ENCODE data around the gene CHD3. TPM values are rescaled to one million over a fixed set of nuclear protein-coding genes. Genes with fewer than 3 reads are reported as not detected.
A peak's percentile ranks its signal among the peaks of the same experiment; 100 is the strongest.

Gene CHD3
- polyA plus RNA-seq, 1 experiment = 49.1 TPM

GRCh38 chr17:7843536-7844291 lies 44.9 kb upstream of the CHD3 start:
- peaks cover 23% of the 10 kb centered on the region for H3K36me3 ChIP-seq (ENCODE audit: control insufficient read depth, insufficient read depth, low read length)
- no peak for TF ChIP-seq CTCF (IDR thresholded peaks at IDR 0.05; ENCODE audit: insufficient read depth, low read depth, low read length)
- DNase-seq (ENCODE audit: low read depth) = no peak
- ChIA-PET POLR2A (interaction anchor here (0.9 to 1.0 kb wide), 2 partner anchors 14 to 42 kb away, joined by 3 to 4 read pairs; partner anchors contain the start of genes CYB5D1 and NAA38), CTCF (interaction anchor here (0.9 to 1.1 kb wide), 3 partner anchors 9 to 100 kb away, joined by 3 to 5 read pairs (median 4); no protein-coding TSS in a partner anchor)
- H3K27me3 ChIP-seq (ENCODE audit: control insufficient read depth, insufficient read depth, low read length) = no peaks in the 10 kb centered on the region
- H3K4me3 ChIP-seq (ENCODE audit: low read depth, low read length) = peak overlapping the region; percentile 68

- peak overlapping the region; percentile 68 for H3K4me3 ChIP-seq (ENCODE audit: low read depth, low read length)
- no peak for TF ChIP-seq CTCF (IDR thresholded peaks at IDR 0.05; ENCODE audit: insufficient read depth, low read depth, low read length)
- CTCF ChIA-PET = interaction anchor here (1.0 to 3.1 kb wide), 6 partner anchors 10 to 157 kb away, joined by 3 to 17 read pairs (median 4); partner anchors contain the start of genes KDM6B and TP53
- H3K36me3 ChIP-seq (ENCODE audit: control insufficient read depth, insufficient read depth, low read length) = peaks cover 29% of the 10 kb centered on the region
- POLR2A ChIA-PET = interaction anchor here (0.5 to 0.6 kb wide), 2 partner anchors 8 to 11 kb away, joined by 3 to 7 read pairs; no protein-coding TSS in a partner anchor
- H3K27me3 ChIP-seq (ENCODE audit: control insufficient read depth, insufficient read depth, low read length) = no peaks in the 10 kb centered on the region
- no peak for DNase-seq (ENCODE audit: low read depth)
These were observed 44.1 kb upstream of the CHD3 start for GRCh38 chr17:7844292-7845154.

- Histone ChIP-seq H3K4me3 (ENCODE audit: low read depth, low read length) (peak overlapping the region; percentile 68; the same call in 1 of the 2 replicates), H3K36me3 (ENCODE audit: control insufficient read depth, insufficient read depth, low read length) (peaks cover 35% of the 10 kb centered on the region), H3K27me3 (ENCODE audit: control insufficient read depth, insufficient read depth, low read length) (no peaks in the 10 kb centered on the region)
- POLR2A ChIA-PET = interaction anchor here (0.5 kb wide), 1 partner anchor 10 kb away, joined by 7 read pairs; no protein-coding TSS in a partner anchor
- no peak for TF ChIP-seq CTCF (IDR thresholded peaks at IDR 0.05; ENCODE audit: insufficient read depth, low read depth, low read length)
- no peak for DNase-seq (ENCODE audit: low read depth)
- CTCF ChIA-PET = interaction anchor here (1.0 to 3.1 kb wide), 6 partner anchors 11 to 158 kb away, joined by 3 to 17 read pairs (median 4); partner anchors contain the start of genes KDM6B and TP53
These were observed 43.1 kb upstream of the CHD3 start for GRCh38 chr17:7845359-7846062.

- no peaks in the 10 kb centered on the region for H3K27me3 ChIP-seq (ENCODE audit: control insufficient read depth, insufficient read depth, low read length)
- H3K4me3 ChIP-seq (ENCODE audit: low read depth, low read length) = no peak overlapping the region
- no peak for TF ChIP-seq CTCF (IDR thresholded peaks at IDR 0.05; ENCODE audit: insufficient read depth, low read depth, low read length)
- DNase-seq (ENCODE audit: low read depth) = no peak
- H3K36me3 ChIP-seq (ENCODE audit: control insufficient read depth, insufficient read depth, low read length) = peaks cover 39% of the 10 kb centered on the region
- CTCF ChIA-PET = interaction anchor here (1.0 to 3.1 kb wide), 3 partner anchors 11 to 159 kb away, joined by 3 to 17 read pairs (median 3); partner anchors contain the start of genes KDM6B and TP53
- POLR2A ChIA-PET = no interaction called here
These were observed 42.4 kb upstream of the CHD3 start for GRCh38 chr17:7846063-7846735.
